Subcutaneous abdominal adipose tissue (tissue), 5 donors: Measurements from ENCODE around the gene ADGRD1.

Experiments
- H3K27ac ChIP-seq: one replicate; pipeline ENCODE4 v1.7.0; 2013; ENCODE audit warnings: low read depth, mild to moderate bottlenecking, inconsistent platforms, low read length, moderate library complexity
- H3K27me3 ChIP-seq, 5 donors: one replicate each; pipeline ENCODE4 v1.7.0; 2013; ENCODE audit warnings: low read length in 5 of 5, inconsistent platforms in 1 of 5; ENCODE audit not compliant: control insufficient read depth in 5 of 5, insufficient read depth in 4 of 5
- H3K36me3 ChIP-seq, 5 donors: one replicate each; pipeline ENCODE4 v1.7.0; 2013; ENCODE audit warnings: low read length in 5 of 5; ENCODE audit not compliant: control insufficient read depth in 5 of 5, insufficient read depth in 5 of 5
- H3K4me1 ChIP-seq, 5 donors: one replicate each; pipeline ENCODE4 v1.7.0; 2013; ENCODE audit warnings: low read length in 5 of 5, mild to moderate bottlenecking in 3 of 5, moderate library complexity in 1 of 5; ENCODE audit not compliant: control insufficient read depth in 5 of 5, insufficient read depth in 5 of 5
- H3K4me3 ChIP-seq, 5 donors: one replicate each; pipeline ENCODE4 v1.7.0; 2013; ENCODE audit warnings: low read length in 5 of 5, low read depth in 1 of 5
- H3K9ac ChIP-seq, 5 donors: one replicate each; pipeline ENCODE4 v1.7.0; 2013; ENCODE audit warnings: low read length in 5 of 5, mild to moderate bottlenecking in 4 of 5, moderate library complexity in 3 of 5
- H3K9me3 ChIP-seq, 5 donors: one replicate each; pipeline ENCODE4 v1.7.0; 2013; ENCODE audit warnings: low read length in 5 of 5; ENCODE audit not compliant: control insufficient read depth in 5 of 5
- donor health status: healthy.
- donor health status: healthy.
- donor health status: healthy.
- donor health status: healthy.
- donor health status: healthy.

Gene ADGRD1

GRCh38 chr12:131084341-131085011 is 130.8 kb downstream of the ADGRD1 start:
- Histone ChIP-seq H3K9ac (no peak overlapping the region), H3K36me3 (no peaks in the 10 kb centered on the region), H3K4me3 (no peak overlapping the region), H3K27ac (no peak overlapping the region), H3K9me3 (no peaks in the 10 kb centered on the region), H3K27me3 (peaks cover 0 to 11% (median 3%) of the 10 kb centered on the region in 5 donors), H3K4me1 (peaks cover 0 to 21% (median 0%) of the 10 kb centered on the region in 5 donors)

GRCh38 chr12:131085125-131085815 is 131.6 kb downstream of the ADGRD1 start:
- Histone ChIP-seq H3K27ac (no peak overlapping the region), H3K27me3 (peaks cover 0 to 11% (median 3%) of the 10 kb centered on the region in 5 donors), H3K9ac (no peak overlapping the region), H3K4me3 (no peak overlapping the region), H3K4me1 (peaks cover 0 to 29% (median 0%) of the 10 kb centered on the region in 5 donors), H3K36me3 (no peaks in the 10 kb centered on the region), H3K9me3 (no peaks in the 10 kb centered on the region)

DNA sequence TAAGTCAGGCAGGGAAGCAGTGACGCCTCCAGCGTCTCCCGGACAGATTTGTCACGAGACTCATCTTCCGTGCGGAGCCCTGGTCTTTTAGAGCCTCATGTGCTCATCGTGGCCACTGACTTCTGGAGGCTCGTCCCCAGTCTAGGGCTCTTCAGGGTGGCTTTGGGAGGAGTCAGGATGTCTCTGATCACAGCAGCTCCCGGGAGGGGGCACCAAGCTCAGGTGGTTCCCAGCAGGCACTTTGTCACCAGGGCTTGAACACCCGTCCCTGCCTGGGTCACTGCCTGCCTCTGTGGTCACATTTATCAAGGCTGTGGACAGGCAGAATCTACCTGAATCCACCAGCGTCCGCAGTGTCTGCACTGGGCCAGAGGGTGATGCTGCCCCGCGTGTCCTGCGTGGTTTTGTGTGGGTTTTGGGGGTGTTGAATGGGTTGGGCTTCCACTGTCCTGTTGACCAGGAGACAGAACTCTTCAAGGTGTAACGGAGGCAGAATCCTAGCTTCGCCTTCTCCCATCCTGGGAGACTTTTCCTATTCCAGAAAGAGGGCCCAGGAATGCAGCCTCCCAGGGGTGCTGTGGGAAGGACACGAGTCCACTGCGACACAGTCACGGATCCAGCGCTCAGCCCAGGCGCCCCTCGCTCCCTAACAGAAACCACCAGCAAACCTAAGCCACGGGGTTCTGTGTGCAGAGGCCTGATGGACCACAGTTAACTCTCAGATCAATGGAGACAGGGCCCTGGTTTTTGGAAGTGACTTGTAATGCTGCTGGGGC is 132.3 kb downstream of the ADGRD1 start:
- Histone ChIP-seq H3K27ac (no peak overlapping the region), H3K4me1 (peaks cover 0 to 29% (median 0%) of the 10 kb centered on the region in 5 donors), H3K9ac (no peak overlapping the region), H3K4me3 (no peak overlapping the region), H3K36me3 (no peaks in the 10 kb centered on the region), H3K9me3 (no peaks in the 10 kb centered on the region), H3K27me3 (peaks cover 0 to 11% (median 3%) of the 10 kb centered on the region in 5 donors)

DNA sequence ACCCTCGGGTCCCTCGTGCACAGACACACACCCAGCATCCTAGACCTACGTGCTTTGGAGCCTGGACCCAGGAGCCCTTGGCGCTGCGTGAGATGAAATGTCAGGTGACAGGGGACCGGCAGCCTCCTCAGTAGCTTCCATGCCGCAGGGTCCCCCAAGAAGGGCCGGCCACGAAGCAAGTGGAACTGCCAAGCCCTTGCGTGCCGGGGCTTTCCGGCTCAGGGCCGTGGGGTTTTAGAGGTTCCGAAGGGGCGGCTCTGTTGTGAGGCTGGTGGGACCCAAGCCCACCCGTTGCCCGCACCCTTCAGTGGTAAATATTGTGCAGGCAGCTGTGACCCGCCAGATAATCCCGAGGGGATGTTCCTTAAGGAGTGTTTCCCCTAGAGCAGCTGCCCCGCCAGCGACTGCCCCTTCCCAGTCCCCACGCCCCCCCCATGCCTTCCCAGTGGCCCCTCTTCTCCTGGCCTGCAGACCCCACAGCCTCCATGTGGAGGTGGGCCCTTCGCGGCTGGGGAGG is 133.7 kb downstream of the ADGRD1 start:
- no peak overlapping the region for H3K27ac ChIP-seq
- H3K4me1 ChIP-seq, result peaks cover 0 to 27% (median 0%) of the 10 kb centered on the region in 5 donors
- H3K9ac ChIP-seq, result no peak overlapping the region
- H3K4me3 ChIP-seq, result no peak overlapping the region
- peaks cover 0 to 11% (median 3%) of the 10 kb centered on the region in 5 donors for H3K27me3 ChIP-seq
- no peaks in the 10 kb centered on the region for H3K36me3 ChIP-seq
- H3K9me3 ChIP-seq, result no peaks in the 10 kb centered on the region

- Histone ChIP-seq H3K36me3 (no peaks in the 10 kb centered on the region), H3K4me1 (peaks cover 0 to 28% (median 0%) of the 10 kb centered on the region in 5 donors), H3K4me3 (no peak overlapping the region), H3K27me3 (peaks cover 0 to 11% (median 3%) of the 10 kb centered on the region in 5 donors), H3K27ac (no peak overlapping the region), H3K9ac (no peak overlapping the region), H3K9me3 (no peaks in the 10 kb centered on the region)
Measured at GRCh38 chr12:131087991-131088700, 134.4 kb downstream of the ADGRD1 start.

- no peaks in the 10 kb centered on the region for H3K36me3 ChIP-seq
- H3K9ac ChIP-seq, result no peak overlapping the region
- H3K27ac ChIP-seq, result no peak overlapping the region
- peaks cover 0 to 33% (median 0%) of the 10 kb centered on the region in 5 donors for H3K4me1 ChIP-seq
- peaks cover 0 to 11% (median 3%) of the 10 kb centered on the region in 5 donors for H3K27me3 ChIP-seq
- no peaks in the 10 kb centered on the region for H3K9me3 ChIP-seq
- no peak overlapping the region for H3K4me3 ChIP-seq
Measured at GRCh38 chr12:131088701-131089530, 135.2 kb downstream of the ADGRD1 start.

DNA sequence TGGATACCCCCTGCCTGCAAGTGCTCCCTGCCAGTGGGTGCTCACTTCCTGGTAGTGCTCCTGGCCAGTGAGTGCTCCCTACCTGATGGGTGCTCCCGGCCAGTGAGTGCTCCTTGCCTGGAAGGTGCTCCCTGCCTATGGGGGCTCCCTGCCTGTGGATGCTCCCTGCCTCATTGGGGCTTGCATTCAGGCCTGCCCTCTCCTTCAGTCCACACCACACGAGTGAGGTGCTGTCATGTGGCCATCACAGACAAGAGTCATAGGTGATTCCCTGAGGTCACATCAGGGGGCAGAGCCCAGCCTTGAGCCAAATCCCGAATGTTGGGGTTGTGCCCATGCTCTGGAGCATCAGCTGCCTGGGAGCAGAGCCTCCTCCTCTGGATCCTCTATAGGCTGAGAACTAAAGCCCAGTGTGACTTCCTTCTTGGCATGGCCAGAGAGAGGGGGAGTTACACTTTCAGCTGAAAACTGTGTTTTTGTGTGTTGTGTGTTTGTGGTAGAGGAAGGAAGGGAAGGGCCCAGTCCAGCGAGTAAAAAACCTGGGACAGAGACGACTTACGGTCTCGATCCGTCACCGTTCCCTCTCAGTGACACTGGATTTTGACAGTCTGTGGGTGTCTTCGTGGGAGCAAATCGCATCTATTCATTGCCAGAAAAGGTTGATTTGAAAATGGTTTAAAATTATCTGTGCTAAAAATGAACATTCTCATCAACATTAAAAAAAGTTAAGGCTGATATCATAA is 136.0 kb downstream of the ADGRD1 start:
- H3K36me3 ChIP-seq, result no peaks in the 10 kb centered on the region

GRCh38 chr12:131090274-131091210 is 136.8 kb downstream of the ADGRD1 start:
- no peaks in the 10 kb centered on the region for H3K36me3 ChIP-seq
- peaks cover 0 to 23% (median 0%) of the 10 kb centered on the region in 5 donors for H3K4me1 ChIP-seq
- no peak overlapping the region for H3K9ac ChIP-seq
- no peaks in the 10 kb centered on the region for H3K9me3 ChIP-seq
- H3K4me3 ChIP-seq, result no peak overlapping the region
- peaks cover 0 to 4% (median 0%) of the 10 kb centered on the region in 5 donors for H3K27me3 ChIP-seq
- no peak overlapping the region for H3K27ac ChIP-seq

More for the DNA sequence above, 136.0 kb downstream of the ADGRD1 start:
- peaks cover 0 to 6% (median 0%) of the 10 kb centered on the region in 5 donors for H3K27me3 ChIP-seq
- peaks cover 0 to 32% (median 0%) of the 10 kb centered on the region in 5 donors for H3K4me1 ChIP-seq
- no peaks in the 10 kb centered on the region for H3K9me3 ChIP-seq
- H3K27ac ChIP-seq, result no peak overlapping the region
- H3K4me3 ChIP-seq, result no peak overlapping the region
- H3K9ac ChIP-seq, result no peak overlapping the region
